Dendritic cell treated with granulocyte-macrophage colony-stimulating factor and Interleukin-4, amounts not matched to agents 40 ng/mL and 50 ng/mL, for 4 days (primary cell): ENCODE data around the gene TMEM116.
"Not testable (repeated sequence)": the region's sequence is repeated elsewhere in the genome, so short reads cannot be mapped to it uniquely, and the experiment has no call there.

Experiments
- H3K27ac Mint-ChIP-seq: one replicate; pipeline ENCODE4 v1.8.0; 2022; ENCODE audit warnings: mild to moderate bottlenecking, mixed read lengths
- H3K27me3 Mint-ChIP-seq: one replicate; pipeline ENCODE4 v1.8.0; 2022; ENCODE audit warnings: mild to moderate bottlenecking, mixed read lengths
- H3K36me3 Mint-ChIP-seq: one replicate; pipeline ENCODE4 v1.8.0; 2022; ENCODE audit warnings: low read depth, mixed read lengths
- H3K4me1 Mint-ChIP-seq: one replicate; pipeline ENCODE4 v1.8.0; 2022; ENCODE audit warnings: low read depth, mixed read lengths
- H3K4me3 Mint-ChIP-seq: one replicate; pipeline ENCODE4 v1.8.0; 2022; ENCODE audit warnings: mild to moderate bottlenecking, moderate library complexity, mixed read lengths
- H3K9me3 Mint-ChIP-seq: one replicate; pipeline ENCODE4 v1.8.0; 2022; ENCODE audit warnings: mixed read lengths
- intact Hi-C: fragments of 100-400 bp; cut with micrococcal nuclease; formaldehyde crosslinking; loops from one replicate; pipeline ENCODE4 v1.15.0; 2022

TMEM116 gene

GRCh38 chr12:111976291-111976690, 36.7 kb downstream of the TMEM116 start:
- H3K9me3 Mint-ChIP-seq: no peaks in the 10 kb centered on the region
- H3K4me1 Mint-ChIP-seq: peaks cover 13% of the 10 kb centered on the region
- no peak overlapping the region for H3K4me3 Mint-ChIP-seq
- intact Hi-C loops: no loop called here
- H3K36me3 Mint-ChIP-seq: no peaks in the 10 kb centered on the region
- no peak overlapping the region for H3K27ac Mint-ChIP-seq
- no peaks in the 10 kb centered on the region for H3K27me3 Mint-ChIP-seq

- no peak overlapping the region for H3K27ac Mint-ChIP-seq
- no peak overlapping the region for H3K4me3 Mint-ChIP-seq
- intact Hi-C loops: no loop called here
Observed at GRCh38 chr12:111975161-111975931, 37.6 kb downstream of the TMEM116 start.

GRCh38 chr12:111971800-111972199, 41.2 kb downstream of the TMEM116 start:
- H3K27me3 Mint-ChIP-seq: no peaks in the 10 kb centered on the region
- peaks cover 16% of the 10 kb centered on the region for H3K9me3 Mint-ChIP-seq
- no peak overlapping the region for H3K4me3 Mint-ChIP-seq
- intact Hi-C loops: no loop called here
- no peak overlapping the region for H3K27ac Mint-ChIP-seq
- peaks cover 9% of the 10 kb centered on the region for H3K4me1 Mint-ChIP-seq
- peaks cover 18% of the 10 kb centered on the region for H3K36me3 Mint-ChIP-seq

More at GRCh38 chr12:111975161-111975931, 37.6 kb downstream of the TMEM116 start:
- H3K4me1 Mint-ChIP-seq: peaks cover 13% of the 10 kb centered on the region
- H3K9me3 Mint-ChIP-seq: peaks cover 7% of the 10 kb centered on the region
- H3K27me3 Mint-ChIP-seq: no peaks in the 10 kb centered on the region
- H3K36me3 Mint-ChIP-seq: peaks cover 6% of the 10 kb centered on the region

GRCh38 chr12:111964935-111965334, 48.0 kb downstream of the TMEM116 start:
- Mint-ChIP-seq H3K4me3 (no peak overlapping the region), H3K27me3 (no peaks in the 10 kb centered on the region), H3K36me3 (peaks cover 27% of the 10 kb centered on the region), H3K9me3 (peaks cover 18% of the 10 kb centered on the region), H3K27ac (no peak overlapping the region), H3K4me1 (peaks cover 5% of the 10 kb centered on the region)
- intact Hi-C loops: no loop called here

GRCh38 chr12:111959518-111959917, 53.4 kb downstream of the TMEM116 start:
- H3K4me3 Mint-ChIP-seq, intact Hi-C loops, H3K27me3 Mint-ChIP-seq, H3K27ac Mint-ChIP-seq, H3K4me1 Mint-ChIP-seq: not testable (repeated sequence)
- H3K9me3 Mint-ChIP-seq: peaks cover 29% of the 10 kb centered on the region
- peaks cover 41% of the 10 kb centered on the region for H3K36me3 Mint-ChIP-seq

- Mint-ChIP-seq H3K36me3 (peaks cover 37% of the 10 kb centered on the region), H3K9me3 (peaks cover 29% of the 10 kb centered on the region)
- H3K4me3 Mint-ChIP-seq, H3K27me3 Mint-ChIP-seq, H3K4me1 Mint-ChIP-seq, H3K27ac Mint-ChIP-seq, intact Hi-C loops: not testable (repeated sequence)
Observed at GRCh38 chr12:111957224-111957623, 55.7 kb downstream of the TMEM116 start.

GRCh38 chr12:111954969-111955368, 58.0 kb downstream of the TMEM116 start:
- H3K27ac Mint-ChIP-seq: no peak overlapping the region
- H3K27me3 Mint-ChIP-seq: no peaks in the 10 kb centered on the region
- H3K36me3 Mint-ChIP-seq: peaks cover 23% of the 10 kb centered on the region
- no peak overlapping the region for H3K4me3 Mint-ChIP-seq
- peaks cover 18% of the 10 kb centered on the region for H3K9me3 Mint-ChIP-seq
- intact Hi-C loops: no loop called here
- H3K4me1 Mint-ChIP-seq: no peaks in the 10 kb centered on the region

- Mint-ChIP-seq H3K36me3 (peaks cover 12% of the 10 kb centered on the region), H3K27ac (no peak overlapping the region), H3K4me3 (no peak overlapping the region), H3K4me1 (no peaks in the 10 kb centered on the region), H3K9me3 (peaks cover 4% of the 10 kb centered on the region), H3K27me3 (no peaks in the 10 kb centered on the region)
- intact Hi-C loops: no loop called here
Observed at GRCh38 chr12:111953455-111953854, 59.5 kb downstream of the TMEM116 start.

- H3K36me3 Mint-ChIP-seq, H3K9me3 Mint-ChIP-seq, intact Hi-C loops, H3K27ac Mint-ChIP-seq, H3K4me1 Mint-ChIP-seq, H3K27me3 Mint-ChIP-seq, H3K4me3 Mint-ChIP-seq: not testable (repeated sequence)
Observed at GRCh38 chr12:111952084-111952787, 60.7 kb downstream of the TMEM116 start.

GRCh38 chr12:111950961-111951676, 61.8 kb downstream of the TMEM116 start:
- H3K4me3 Mint-ChIP-seq, H3K4me1 Mint-ChIP-seq, H3K27me3 Mint-ChIP-seq, H3K36me3 Mint-ChIP-seq, H3K27ac Mint-ChIP-seq, intact Hi-C loops, H3K9me3 Mint-ChIP-seq: not testable (repeated sequence)

GRCh38 chr12:111943929-111944328, 69.0 kb downstream of the TMEM116 start:
- H3K36me3 Mint-ChIP-seq: no peaks in the 10 kb centered on the region
- no peak overlapping the region for H3K4me3 Mint-ChIP-seq
- H3K27me3 Mint-ChIP-seq: no peaks in the 10 kb centered on the region
- H3K9me3 Mint-ChIP-seq: no peaks in the 10 kb centered on the region
- H3K4me1 Mint-ChIP-seq: peaks cover 6% of the 10 kb centered on the region
- H3K27ac Mint-ChIP-seq: no peak overlapping the region
- intact Hi-C loops: loop anchor here (10.0 kb wide), 1 partner anchor 181 kb away; the partner anchor contains the start of gene TRAFD1

GRCh38 chr12:111942557-111942956, 70.4 kb downstream of the TMEM116 start:
- Mint-ChIP-seq H3K4me3 (no peak overlapping the region), H3K27ac (no peak overlapping the region), H3K4me1 (peaks cover 6% of the 10 kb centered on the region), H3K9me3 (no peaks in the 10 kb centered on the region), H3K36me3 (no peaks in the 10 kb centered on the region), H3K27me3 (no peaks in the 10 kb centered on the region)
- intact Hi-C loops: loop anchor here (10.0 kb wide), 1 partner anchor 182 kb away; the partner anchor contains the start of gene TRAFD1

GRCh38 chr12:111937429-111937828, 75.5 kb downstream of the TMEM116 start:
- no peak overlapping the region for H3K4me3 Mint-ChIP-seq
- peaks cover 2% of the 10 kb centered on the region for H3K36me3 Mint-ChIP-seq
- peaks cover 1% of the 10 kb centered on the region for H3K4me1 Mint-ChIP-seq
- no peaks in the 10 kb centered on the region for H3K9me3 Mint-ChIP-seq
- intact Hi-C loops: no loop called here
- no peak overlapping the region for H3K27ac Mint-ChIP-seq
- H3K27me3 Mint-ChIP-seq: no peaks in the 10 kb centered on the region

GRCh38 chr12:111936869-111937268, 76.1 kb downstream of the TMEM116 start:
- no peaks in the 10 kb centered on the region for H3K9me3 Mint-ChIP-seq
- intact Hi-C loops: no loop called here
- no peaks in the 10 kb centered on the region for H3K27me3 Mint-ChIP-seq
- no peaks in the 10 kb centered on the region for H3K4me1 Mint-ChIP-seq
- no peak overlapping the region for H3K27ac Mint-ChIP-seq
- peaks cover 7% of the 10 kb centered on the region for H3K36me3 Mint-ChIP-seq
- H3K4me3 Mint-ChIP-seq: no peak overlapping the region
